LNCaP clone FGC (cell line): Measurements from ENCODE around the gene SDHAF1.

ENCODE experiments used
- DNase-seq: peaks from one replicate; pipeline ENCODE4 v3.0.0-alpha.2; 2011; ENCODE audit warnings: low read depth
- H3K4me3 ChIP-seq: 2 replicates; pipeline ENCODE4 v1.5.1; 2011; ENCODE audit warnings: mild to moderate bottlenecking, low read depth, low read length, control low read depth
- TF ChIP-seq, protein P1 (sequence below): IDR thresholded peaks from 2 replicates; pipeline ENCODE4 v1.5.1; 2012; ENCODE audit warnings: mild to moderate bottlenecking; ENCODE audit not compliant: control insufficient read depth, insufficient read depth; ENCODE audit errors: extremely low read depth

The SDHAF1 gene

DNA sequence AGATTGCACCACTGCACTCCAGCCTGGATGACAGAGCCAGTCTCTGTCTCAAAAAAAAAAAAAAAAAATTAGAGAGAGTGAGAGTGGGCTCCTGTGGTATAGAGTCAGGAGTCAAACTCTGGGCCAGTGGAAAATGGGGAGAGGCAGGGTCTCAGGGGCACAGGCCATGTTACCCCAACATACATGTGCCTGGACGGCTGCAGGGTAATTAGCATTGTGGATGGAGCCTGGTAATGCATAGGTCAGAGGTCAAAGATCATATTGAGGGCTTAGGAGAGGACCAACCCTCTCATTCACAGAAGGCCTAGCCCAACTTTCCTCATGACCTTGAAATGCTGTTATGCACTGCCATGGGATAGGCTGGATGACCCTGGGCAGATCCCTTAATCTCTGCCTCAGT is 30.6 kb downstream of the SDHAF1 start:
- DNase-seq = no peak
- TF ChIP-seq, protein P1, sequence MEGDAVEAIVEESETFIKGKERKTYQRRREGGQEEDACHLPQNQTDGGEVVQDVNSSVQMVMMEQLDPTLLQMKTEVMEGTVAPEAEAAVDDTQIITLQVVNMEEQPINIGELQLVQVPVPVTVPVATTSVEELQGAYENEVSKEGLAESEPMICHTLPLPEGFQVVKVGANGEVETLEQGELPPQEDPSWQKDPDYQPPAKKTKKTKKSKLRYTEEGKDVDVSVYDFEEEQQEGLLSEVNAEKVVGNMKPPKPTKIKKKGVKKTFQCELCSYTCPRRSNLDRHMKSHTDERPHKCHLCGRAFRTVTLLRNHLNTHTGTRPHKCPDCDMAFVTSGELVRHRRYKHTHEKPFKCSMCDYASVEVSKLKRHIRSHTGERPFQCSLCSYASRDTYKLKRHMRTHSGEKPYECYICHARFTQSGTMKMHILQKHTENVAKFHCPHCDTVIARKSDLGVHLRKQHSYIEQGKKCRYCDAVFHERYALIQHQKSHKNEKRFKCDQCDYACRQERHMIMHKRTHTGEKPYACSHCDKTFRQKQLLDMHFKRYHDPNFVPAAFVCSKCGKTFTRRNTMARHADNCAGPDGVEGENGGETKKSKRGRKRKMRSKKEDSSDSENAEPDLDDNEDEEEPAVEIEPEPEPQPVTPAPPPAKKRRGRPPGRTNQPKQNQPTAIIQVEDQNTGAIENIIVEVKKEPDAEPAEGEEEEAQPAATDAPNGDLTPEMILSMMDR = no peak
- H3K4me3 ChIP-seq = no peak overlapping the region

DNA sequence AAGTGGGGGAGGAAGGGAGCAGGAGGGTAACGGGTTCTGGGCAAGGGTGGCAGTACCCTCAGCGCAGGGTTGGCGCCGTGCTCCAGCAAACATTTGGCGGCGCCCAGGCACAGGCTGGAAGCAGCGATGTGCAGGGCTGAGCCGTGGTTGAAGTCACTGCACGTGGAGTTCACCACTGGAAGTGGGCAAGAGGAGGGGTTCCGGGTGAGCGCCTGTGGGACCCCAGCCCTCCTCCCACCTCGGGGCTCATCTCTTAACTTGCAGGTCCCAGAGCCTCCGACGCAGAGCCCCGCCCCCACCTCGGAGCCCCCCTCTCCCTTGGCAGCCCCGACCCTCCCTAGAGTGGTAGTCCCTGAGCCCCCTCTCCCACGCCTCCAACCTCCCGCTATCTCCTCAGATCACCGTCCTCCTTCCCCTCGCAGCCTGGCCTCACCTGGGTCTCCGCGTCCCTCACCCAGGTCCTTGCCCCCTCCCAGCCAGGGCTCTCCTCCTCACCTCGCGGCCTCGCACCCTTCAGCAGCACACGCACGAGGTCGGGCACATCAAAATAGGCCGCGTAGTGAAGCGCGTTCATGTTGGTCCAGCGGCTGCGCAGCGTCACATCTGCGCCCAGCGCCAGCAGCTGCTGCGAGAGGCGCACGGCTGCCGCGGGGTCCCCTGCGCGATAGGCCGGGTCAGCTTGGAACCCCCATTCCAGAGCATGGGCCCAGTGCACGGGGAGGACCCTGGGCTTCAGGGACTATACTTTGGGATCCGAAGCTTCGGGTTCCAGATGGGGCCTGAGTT is 31.3 kb downstream of the SDHAF1 start:
- H3K4me3 ChIP-seq = no peak overlapping the region
- no peak for DNase-seq
- TF ChIP-seq, protein P1 = no peak

DNA sequence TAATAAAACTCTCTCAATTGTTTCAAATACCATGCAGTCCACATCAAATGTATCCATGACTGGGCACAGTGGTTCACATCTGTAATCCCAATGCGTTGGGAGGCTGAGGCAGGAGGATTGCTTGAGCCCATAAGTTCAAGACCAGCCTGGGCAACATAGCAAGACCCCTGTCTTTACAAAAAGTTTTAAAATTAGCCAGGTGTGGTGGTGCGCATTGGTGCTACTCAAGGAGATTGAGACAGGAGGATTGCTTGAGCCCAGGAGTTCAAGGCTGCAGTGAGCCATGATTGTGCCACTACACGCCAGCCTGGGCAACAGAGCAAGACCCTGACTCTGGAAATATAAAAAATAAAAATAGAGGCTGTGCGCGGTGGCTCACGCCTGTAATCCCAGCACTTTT is 32.7 kb downstream of the SDHAF1 start:
- H3K4me3 ChIP-seq = no peak overlapping the region
- no peak for DNase-seq
- TF ChIP-seq, protein P1 = no peak

DNA sequence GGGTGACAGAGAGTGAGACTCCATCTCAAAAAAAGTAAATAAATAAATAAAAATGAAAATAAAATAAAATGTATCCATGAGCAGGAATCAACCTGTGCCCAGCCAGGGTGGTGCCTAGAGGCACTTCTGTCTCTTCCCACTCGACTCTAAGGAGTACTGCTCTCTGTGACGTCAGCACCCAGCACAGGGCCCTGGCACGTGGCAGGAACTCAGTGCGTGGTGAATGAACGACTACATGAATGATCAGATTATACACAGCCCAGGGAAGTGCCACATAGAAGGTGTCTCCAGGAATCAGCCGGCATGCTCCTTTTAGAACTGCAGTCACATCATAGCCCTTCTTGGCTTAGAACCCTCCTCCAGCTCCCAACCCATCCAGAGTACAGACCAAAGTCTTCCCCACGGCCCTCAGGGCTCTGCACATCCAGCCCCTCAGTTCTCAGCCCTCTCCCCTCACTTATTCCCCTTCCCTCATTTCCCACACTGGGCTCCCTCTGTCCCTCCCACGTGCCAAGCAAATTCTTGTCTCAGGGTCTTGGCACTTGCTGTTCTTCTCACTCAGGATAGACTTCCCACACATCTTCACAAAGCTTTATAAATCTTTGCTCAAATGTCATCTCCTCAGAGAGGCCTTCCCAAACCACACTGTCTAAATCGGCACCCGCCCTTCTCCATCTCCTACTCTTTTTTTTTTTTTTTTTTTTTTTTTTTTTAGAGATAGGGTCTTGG is 33.5 kb downstream of the SDHAF1 start:
- no peak for DNase-seq
- H3K4me3 ChIP-seq = no peak overlapping the region
- TF ChIP-seq, protein P1 = no peak

DNA sequence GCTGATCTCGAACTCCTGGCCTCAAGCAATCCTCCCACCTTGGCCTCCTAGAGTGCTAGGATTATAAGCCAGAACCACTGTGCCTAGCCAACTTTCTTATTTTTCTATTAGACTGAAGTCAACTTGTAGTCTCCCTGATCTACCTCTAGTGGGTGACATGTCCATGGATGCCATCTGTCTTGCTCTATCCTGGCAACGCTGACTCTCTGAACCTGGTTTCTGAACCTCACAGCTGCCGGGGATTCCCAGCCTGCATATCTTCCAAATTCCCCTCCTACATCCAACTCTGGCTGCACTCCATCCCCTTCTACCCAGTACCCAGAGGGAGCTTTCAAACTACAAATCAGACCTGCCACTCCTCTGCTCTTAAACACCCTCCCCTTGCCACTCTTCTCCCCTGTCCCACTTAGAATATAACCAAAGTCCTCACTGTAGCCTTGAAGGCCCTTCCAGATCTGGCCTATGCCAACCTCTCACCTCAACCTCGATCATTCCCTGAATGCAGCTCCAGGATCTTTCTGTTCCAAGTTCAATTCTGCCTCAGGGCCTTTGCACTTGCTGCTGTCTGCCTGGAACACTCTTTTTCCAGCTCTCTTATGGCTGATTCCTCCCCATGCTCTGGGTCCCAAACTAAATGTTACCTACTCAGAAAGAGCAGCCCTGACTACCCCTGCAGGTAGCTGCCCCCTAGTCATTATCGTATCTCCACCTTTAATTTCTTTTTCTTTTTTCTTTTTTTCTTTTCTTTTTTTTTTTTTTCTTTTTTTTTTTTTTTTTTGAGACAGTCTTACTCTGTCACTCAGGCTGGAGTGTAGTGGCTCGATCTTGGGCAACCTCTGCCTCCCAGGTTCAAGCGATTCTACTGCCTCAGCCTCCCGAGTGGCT is 35.5 kb downstream of the SDHAF1 start:
- no peak overlapping the region for H3K4me3 ChIP-seq
- TF ChIP-seq, protein P1 = no peak
- no peak for DNase-seq

DNA sequence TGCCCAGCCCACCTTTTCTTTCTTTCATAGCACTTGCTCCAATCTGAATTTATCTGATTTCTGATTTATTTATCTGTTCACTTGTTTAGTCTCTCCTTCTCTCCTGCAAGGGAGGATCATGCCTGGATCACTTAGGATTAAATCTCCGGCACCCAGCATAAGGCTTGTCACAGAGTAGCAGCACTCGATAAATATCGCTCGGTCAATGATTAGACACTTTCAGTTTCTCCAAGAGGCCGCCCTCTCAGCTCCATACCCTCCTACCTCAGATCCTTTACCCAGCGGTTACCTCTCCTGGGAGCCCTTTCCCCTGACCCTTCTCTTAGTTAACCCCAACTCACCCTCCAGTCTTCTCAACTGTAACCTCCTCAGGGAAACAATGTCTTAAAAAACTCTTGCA is 36.3 kb downstream of the SDHAF1 start:
- TF ChIP-seq, protein P1 = no peak
- no peak overlapping the region for H3K4me3 ChIP-seq
- DNase-seq = no peak
